Measurements from ENCODE around the gene POLA1. TPM values are rescaled to one million over a fixed set of nuclear protein-coding genes. Genes with fewer than 3 reads are reported as not detected.

POLA1 gene
- total RNA-seq, 1 donor = 13.8 TPM

DNA sequence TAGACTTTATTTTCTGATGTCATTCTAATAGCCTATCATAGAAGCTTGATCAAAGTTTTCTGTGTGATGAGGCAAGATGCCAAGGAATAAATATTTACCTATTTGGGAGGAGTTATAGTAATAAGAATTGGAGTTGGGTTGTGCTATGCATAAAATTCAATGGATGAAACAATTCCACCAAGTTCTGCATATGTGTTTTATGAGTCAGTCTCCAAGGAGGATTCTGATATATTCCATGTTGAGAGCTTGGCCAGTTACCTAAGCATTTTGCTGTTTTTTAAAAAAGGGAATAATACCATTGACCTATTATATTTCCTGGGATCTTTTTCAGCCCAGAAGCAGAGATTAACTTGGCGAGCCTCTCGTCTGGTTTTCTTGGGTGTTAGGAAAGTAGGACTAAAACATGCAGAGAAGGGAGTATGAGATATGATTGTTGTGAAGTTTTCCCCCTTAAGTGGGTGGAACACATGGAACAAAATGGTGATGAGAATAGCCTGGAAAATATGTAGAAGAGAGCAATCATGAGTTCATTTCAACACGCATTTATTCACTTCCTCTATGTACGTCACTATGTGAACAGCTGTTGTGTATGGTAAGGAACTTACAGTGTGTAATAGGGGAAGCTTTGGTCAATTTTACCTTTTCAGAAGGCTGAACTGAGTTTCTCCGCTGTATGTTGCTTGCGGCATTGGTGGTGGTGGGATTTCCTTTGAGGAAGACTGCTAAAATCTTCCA lies 39.2 kb downstream of the POLA1 start:
- TF ChIP-seq, protein P1, sequence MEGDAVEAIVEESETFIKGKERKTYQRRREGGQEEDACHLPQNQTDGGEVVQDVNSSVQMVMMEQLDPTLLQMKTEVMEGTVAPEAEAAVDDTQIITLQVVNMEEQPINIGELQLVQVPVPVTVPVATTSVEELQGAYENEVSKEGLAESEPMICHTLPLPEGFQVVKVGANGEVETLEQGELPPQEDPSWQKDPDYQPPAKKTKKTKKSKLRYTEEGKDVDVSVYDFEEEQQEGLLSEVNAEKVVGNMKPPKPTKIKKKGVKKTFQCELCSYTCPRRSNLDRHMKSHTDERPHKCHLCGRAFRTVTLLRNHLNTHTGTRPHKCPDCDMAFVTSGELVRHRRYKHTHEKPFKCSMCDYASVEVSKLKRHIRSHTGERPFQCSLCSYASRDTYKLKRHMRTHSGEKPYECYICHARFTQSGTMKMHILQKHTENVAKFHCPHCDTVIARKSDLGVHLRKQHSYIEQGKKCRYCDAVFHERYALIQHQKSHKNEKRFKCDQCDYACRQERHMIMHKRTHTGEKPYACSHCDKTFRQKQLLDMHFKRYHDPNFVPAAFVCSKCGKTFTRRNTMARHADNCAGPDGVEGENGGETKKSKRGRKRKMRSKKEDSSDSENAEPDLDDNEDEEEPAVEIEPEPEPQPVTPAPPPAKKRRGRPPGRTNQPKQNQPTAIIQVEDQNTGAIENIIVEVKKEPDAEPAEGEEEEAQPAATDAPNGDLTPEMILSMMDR (IDR thresholded peaks at IDR 0.05; ENCODE audit: insufficient read depth, low read depth, low read length) = no peak
- H3K4me3 ChIP-seq (ENCODE audit: low read depth, low read length) = no peak overlapping the region
- DNase-seq (ENCODE audit: low read depth) = no peak

DNA sequence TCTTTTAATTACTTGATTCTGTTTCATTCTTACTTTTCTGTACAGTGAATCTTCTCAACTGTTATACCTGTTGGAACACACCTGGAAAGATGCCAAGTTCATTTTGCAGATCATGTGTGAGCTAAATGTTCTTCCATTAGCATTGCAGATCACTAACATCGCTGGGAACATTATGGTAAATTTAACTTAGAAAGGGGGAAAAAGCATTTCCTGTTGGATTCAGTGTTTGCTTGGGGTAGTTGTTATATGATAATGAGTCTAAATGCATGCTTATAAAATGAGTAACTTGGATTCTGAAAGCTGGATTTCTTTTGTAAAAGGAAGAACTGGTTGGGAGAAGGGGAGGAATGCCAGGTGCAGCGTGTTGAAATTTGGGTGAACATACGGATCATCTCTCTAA lies 47.6 kb downstream of the POLA1 start:
- TF ChIP-seq, protein P1 (IDR thresholded peaks at IDR 0.05; ENCODE audit: insufficient read depth, low read depth, low read length) = no peak
- no peak overlapping the region for H3K4me3 ChIP-seq (ENCODE audit: low read depth, low read length)
- DNase-seq (ENCODE audit: low read depth) = no peak

DNA sequence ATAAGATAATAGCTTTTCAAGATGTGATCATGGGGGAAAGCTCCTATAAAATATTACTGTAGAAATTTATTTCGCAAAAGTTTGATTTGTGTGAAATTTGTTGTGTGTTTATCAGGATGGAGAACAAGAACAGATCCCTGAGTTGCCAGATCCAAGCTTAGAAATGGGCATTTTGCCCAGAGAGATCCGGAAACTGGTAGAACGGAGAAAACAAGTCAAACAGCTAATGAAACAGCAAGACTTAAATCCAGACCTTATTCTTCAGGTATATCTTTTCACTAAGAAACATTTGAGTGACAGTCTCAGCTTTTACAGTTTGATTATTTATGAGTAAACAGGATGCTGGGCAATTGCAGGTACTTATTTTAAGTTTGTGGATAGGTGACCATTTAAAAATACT lies 54.5 kb downstream of the POLA1 start:
- no peak overlapping the region for H3K4me3 ChIP-seq (ENCODE audit: low read depth, low read length)
- DNase-seq (ENCODE audit: low read depth) = no peak
- TF ChIP-seq, protein P1 (IDR thresholded peaks at IDR 0.05; ENCODE audit: insufficient read depth, low read depth, low read length) = no peak

DNA sequence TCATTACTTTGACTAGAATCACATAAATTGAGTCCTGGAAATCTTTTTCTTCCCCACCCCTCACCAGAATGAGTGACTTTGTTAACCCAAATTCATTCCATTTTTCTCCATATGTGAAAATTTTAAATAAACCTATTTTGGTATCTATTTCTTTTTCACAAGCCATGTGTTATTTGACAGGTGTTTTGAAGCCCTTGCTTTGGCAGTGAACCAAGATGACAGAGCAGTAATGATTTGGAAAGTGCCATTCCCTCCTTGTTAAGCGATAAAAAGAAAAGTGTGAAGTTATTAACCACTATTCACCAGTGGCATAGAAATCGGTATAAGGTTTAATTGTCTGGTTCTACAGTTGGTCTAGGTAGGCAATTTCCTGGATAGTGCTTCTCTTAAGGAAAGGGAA lies 66.1 kb downstream of the POLA1 start:
- H3K4me3 ChIP-seq (ENCODE audit: low read depth, low read length) = no peak overlapping the region
- TF ChIP-seq, protein P1 (IDR thresholded peaks at IDR 0.05; ENCODE audit: insufficient read depth, low read depth, low read length) = no peak
- DNase-seq (ENCODE audit: low read depth) = no peak

DNA sequence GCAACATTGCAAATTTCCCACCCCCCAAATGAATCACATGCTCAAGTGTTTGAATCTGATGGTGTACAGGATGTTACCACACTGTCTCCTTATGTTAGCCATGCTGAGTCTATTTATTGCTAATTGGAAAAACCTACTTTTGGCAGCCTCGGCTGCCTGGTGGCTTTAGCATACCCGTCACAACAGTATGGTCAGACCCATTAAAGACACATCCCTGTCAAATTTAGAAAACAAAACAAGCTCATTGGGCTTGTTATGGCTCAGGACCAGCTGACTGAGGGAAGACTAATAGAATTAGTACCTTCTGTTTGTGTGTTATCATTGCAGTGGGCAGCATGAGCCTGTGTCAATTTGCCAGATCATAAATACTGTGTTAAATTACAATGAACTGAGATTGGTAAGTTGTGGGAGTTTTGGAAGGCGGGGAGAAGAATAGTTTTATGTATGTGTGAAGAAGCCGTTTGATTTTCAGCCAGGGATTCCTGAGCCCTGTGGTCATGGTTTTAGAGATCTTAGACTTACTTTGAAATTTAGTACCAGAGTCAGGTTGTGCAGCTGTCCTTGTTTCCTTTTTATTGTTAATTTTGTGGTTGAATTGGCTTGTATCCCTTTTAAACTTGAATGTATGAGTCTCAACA lies 66.8 kb downstream of the POLA1 start:
- DNase-seq (ENCODE audit: low read depth) = peak; percentile 30
- H3K4me3 ChIP-seq (ENCODE audit: low read depth, low read length) = no peak overlapping the region
- TF ChIP-seq, protein P1 (IDR thresholded peaks at IDR 0.05; ENCODE audit: insufficient read depth, low read depth, low read length) = no peak

DNA sequence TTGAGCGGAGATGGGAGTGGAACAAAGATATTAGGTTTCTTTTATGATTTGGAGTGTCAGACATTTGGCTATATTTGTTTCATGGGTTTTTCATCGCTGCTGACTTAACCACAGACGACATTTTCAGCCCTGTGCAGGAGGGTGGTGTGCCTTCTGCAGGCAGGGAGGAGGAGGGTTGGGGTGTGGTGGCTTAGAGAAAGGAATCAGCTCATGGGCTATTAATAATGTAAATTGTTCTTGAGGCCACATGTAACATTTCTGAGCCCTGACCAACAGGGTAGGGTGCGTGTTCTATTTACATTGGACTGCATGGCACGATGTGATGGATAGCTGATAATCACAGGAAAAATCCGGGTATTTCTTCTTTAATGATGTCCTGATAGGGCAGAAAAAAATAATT lies 67.6 kb downstream of the POLA1 start:
- TF ChIP-seq, protein P1 (IDR thresholded peaks at IDR 0.05; ENCODE audit: insufficient read depth, low read depth, low read length) = no peak
- no peak overlapping the region for H3K4me3 ChIP-seq (ENCODE audit: low read depth, low read length)
- no peak for DNase-seq (ENCODE audit: low read depth)
